Skin of body (tissue), 3 donors: ENCODE results near the gene SRR. TPM values are rescaled to one million over a fixed set of nuclear protein-coding genes. Genes with fewer than 3 reads are reported as not detected.

Experiments
- DNase-seq: peaks from one replicate; lab custom pipeline; 2025; lab: John Stamatoyannopoulos, UW
- small RNA-seq: library from RNA; depleted of rRNA; stranded (forward); fragments of <200 nt; gene quantifications from one replicate; pipeline ENCODE3, GENCODE V24; 2014; ENCODE audit warnings: low replicate concordance
- total RNA-seq: library from RNA; depleted of rRNA; stranded (reverse); fragments of >200 nt; gene quantifications from one replicate; pipeline ENCODE4 v1.2.3, GENCODE V29; 2014

SRR gene
- total RNA-seq, 1 donor from 2014 or later = 12.1 TPM

DNA sequence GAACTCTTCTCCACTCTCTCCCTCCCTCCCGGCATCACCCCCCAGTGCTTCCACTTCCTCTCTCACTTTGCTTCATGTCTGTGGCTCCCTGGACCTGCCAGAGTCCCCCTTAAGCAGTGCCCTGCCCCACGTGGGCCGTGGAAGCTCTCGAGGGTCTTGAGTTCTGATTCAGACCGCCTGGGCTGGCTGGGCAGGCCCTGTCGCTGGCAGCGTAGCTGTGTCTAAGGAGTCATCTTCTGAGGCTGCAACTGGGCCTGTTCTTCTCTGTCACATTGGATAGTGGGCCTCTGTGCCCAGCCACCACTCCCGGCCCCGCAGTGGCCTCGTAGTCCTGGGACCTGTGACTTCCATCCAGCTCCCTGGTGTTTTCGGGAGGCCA, 66.5 kb downstream of the SRR start:
- DNase-seq = no peak

GRCh38 chr17:2371183-2372130, 67.7 kb downstream of the SRR start:
- no peak for DNase-seq

DNA sequence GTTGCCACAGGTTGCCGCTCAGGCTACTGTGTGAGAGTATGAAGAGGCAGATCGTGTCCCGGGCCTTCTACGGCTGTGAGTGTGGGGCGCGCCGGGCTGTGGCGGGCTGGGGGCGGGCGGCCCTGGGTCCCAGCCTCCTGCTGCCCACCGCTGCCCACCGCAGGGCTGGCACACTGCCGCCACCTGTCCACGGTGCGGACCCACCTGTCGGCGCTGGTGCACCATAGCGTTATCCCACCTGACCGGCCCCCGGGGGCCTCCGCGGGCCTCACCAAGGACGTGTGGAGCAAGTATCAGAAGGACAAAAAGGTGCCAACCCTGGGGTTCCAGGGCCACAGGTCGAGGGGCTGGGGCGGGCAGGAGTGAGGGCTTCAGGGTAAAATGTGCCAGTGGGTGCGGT, 68.4 kb downstream of the SRR start:
- no peak for DNase-seq

DNA sequence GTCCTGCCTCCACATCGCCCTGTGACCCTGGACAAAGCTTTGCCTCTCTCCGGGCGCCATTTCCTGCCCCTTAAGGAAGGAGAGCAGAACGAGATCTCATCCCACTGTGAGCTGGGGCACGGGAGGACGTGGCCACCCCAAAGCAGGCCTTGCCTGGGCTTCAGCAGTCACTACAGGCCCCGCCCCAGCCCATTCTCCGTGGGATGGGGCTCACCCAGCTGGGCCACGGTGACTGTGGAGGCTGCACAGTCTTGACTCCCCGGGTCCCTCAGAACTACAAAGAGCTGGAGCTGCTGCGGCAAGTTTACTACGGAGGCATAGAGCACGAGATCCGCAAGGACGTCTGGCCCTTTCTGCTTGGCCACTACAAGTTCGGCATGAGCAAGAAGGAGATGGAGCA, 68.9 kb downstream of the SRR start:
- no peak for DNase-seq

DNA sequence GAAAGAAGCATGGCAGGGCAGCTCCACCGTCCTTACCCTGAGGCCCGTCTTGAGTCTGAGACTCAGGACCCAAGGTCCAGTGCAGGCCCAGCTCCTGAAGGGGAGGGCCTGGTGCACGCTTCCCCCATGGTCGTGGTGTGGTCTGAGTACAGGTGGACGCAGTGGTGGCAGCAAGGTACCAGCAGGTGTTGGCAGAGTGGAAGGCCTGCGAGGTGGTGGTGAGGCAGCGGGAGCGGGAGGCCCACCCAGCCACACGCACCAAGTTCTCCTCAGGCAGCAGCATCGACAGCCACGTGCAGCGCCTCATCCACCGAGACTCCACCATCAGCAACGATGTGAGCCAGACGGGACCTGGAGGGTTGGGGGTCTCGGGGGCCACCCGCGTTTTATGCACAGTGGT, 69.4 kb downstream of the SRR start:
- DNase-seq = no peak

Small RNA genes lying within 50 kb of the gene (small RNA-seq; reads per million reads assigned to genes)
- gene AC006435.3 = not detected
- 804 reads per million, percentile 99 among the genes with 10 or more reads in this experiment for gene SNORD91A
- gene SNORD91B = 66.0 reads per million, percentile 96 among the genes with 10 or more reads in this experiment

Other genes starting within 250 kb of the SRR start
- gene HIC1, start 248.8 kb upstream of the SRR start, total RNA-seq = 13.5 TPM
- 21.1 TPM for gene SMG6, start 165 bp upstream of the SRR start, total RNA-seq
- gene TSR1, start 32.5 kb downstream of the SRR start, total RNA-seq = 25.8 TPM
- 36.3 TPM for gene SGSM2, start 33.6 kb downstream of the SRR start, total RNA-seq
- gene MNT, start 97.1 kb downstream of the SRR start, total RNA-seq = 10.5 TPM
- 18.0 TPM for gene METTL16, start 207.9 kb downstream of the SRR start, total RNA-seq